Measurements from ENCODE around the gene SLC16A7. TPM values are rescaled to one million over a fixed set of nuclear protein-coding genes. Genes with fewer than 3 reads are reported as not detected.

Gene SLC16A7
- total RNA-seq, 2 experiments from 2014 or later: 30.7 to 34.1 TPM

DNA sequence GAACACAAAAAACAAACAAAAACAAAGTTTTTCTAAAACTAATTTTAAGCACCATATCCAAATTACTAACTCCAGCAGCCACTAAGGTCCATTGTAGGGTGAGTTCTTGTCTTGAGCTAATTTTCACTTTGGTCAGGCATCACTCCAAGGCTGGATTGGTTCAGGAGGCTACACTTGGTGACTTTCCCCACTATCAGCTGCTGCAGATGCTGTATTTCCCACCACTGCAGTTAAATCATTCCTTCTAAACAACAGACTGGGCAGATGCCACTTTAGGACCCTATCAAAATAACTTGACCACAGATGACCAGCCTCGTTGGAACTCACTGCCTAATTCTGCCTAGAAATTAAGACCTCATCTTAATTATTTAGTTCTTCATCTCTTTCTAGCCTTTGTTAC, 140.5 kb downstream of the SLC16A7 start:
- H3K9me2 ChIP-seq (ENCODE audit: insufficient read depth, low read length): no peaks in the 10 kb centered on the region
- H3K4me3 ChIP-seq (ENCODE audit: low read depth, low read length, poor library complexity, severe bottlenecking): no peak overlapping the region
- DNase-seq (ENCODE audit: low spot score): no peak
- no peaks in the 10 kb centered on the region for H4K20me1 ChIP-seq (ENCODE audit: insufficient read depth, low read length)
- H3K9me3 ChIP-seq (ENCODE audit: low read length): no peaks in the 10 kb centered on the region
- no peak overlapping the region for H3K4me2 ChIP-seq (ENCODE audit: low read length)
- H2AFZ ChIP-seq (ENCODE audit: low read length): no peak overlapping the region
- POLR2A ChIA-PET: no interaction called here
- BruUV-seq (replicated peaks): no TSS peak
- TF ChIP-seq, protein P1, sequence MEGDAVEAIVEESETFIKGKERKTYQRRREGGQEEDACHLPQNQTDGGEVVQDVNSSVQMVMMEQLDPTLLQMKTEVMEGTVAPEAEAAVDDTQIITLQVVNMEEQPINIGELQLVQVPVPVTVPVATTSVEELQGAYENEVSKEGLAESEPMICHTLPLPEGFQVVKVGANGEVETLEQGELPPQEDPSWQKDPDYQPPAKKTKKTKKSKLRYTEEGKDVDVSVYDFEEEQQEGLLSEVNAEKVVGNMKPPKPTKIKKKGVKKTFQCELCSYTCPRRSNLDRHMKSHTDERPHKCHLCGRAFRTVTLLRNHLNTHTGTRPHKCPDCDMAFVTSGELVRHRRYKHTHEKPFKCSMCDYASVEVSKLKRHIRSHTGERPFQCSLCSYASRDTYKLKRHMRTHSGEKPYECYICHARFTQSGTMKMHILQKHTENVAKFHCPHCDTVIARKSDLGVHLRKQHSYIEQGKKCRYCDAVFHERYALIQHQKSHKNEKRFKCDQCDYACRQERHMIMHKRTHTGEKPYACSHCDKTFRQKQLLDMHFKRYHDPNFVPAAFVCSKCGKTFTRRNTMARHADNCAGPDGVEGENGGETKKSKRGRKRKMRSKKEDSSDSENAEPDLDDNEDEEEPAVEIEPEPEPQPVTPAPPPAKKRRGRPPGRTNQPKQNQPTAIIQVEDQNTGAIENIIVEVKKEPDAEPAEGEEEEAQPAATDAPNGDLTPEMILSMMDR (conservative IDR thresholded peaks at IDR 0.05; ENCODE audit: low read length): no peak
- TF ChIP-seq EZH2phosphoT487 (IDR thresholded peaks at IDR 0.05; ENCODE audit: borderline replicate concordance, low read depth, low read length): no peak
- CTCF ChIA-PET (ENCODE audit: unreplicated experiment): no interaction called here
- no peak overlapping the region for H3K27ac ChIP-seq (ENCODE audit: low read depth, low read length, poor library complexity, severe bottlenecking)
- no peaks in the 10 kb centered on the region for H3K4me1 ChIP-seq (ENCODE audit: insufficient read depth, low read length, poor library complexity, severe bottlenecking)
- H3K79me2 ChIP-seq (ENCODE audit: insufficient read depth, low read depth, low read length): no peaks in the 10 kb centered on the region
- intact Hi-C loops (cut with micrococcal nuclease; ENCODE audit: unreplicated experiment): no loop called here
- peaks cover 11% of the 10 kb centered on the region; the same call in 1 of the 2 replicates for H3K36me3 ChIP-seq (ENCODE audit: insufficient read depth, low read length)

DNA sequence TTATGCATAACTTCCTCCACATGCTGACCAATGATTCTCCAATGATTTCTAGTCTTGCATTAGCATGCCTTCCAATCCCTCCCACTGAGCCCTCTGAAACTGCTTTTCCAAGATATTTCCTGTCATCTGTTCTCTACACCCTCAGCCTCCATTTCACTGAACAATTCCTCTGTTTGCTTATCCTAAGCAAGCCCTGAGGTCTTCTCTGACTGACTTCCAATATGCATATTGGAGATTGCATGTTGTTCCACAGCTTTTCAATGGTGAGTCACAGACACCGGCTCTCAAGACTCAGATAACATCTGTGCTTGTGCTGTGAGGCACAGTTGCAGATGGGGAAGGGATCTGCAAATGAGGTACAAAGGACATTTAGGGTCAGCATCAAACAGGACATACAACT, 141.0 kb downstream of the SLC16A7 start:
- Histone ChIP-seq H3K79me2 (ENCODE audit: insufficient read depth, low read depth, low read length) (no peaks in the 10 kb centered on the region), H3K9me3 (ENCODE audit: low read length) (no peaks in the 10 kb centered on the region), H3K4me2 (ENCODE audit: low read length) (no peak overlapping the region), H3K27ac (ENCODE audit: low read depth, low read length, poor library complexity, severe bottlenecking) (no peak overlapping the region), H3K4me1 (ENCODE audit: insufficient read depth, low read length, poor library complexity, severe bottlenecking) (no peaks in the 10 kb centered on the region), H3K36me3 (ENCODE audit: insufficient read depth, low read length) (peaks cover 11% of the 10 kb centered on the region; the same call in 1 of the 2 replicates), H3K4me3 (ENCODE audit: low read depth, low read length, poor library complexity, severe bottlenecking) (no peak overlapping the region), H4K20me1 (ENCODE audit: insufficient read depth, low read length) (no peaks in the 10 kb centered on the region), H3K9me2 (ENCODE audit: insufficient read depth, low read length) (no peaks in the 10 kb centered on the region), H2AFZ (ENCODE audit: low read length) (no peak overlapping the region)
- DNase-seq (ENCODE audit: low spot score): no peak
- no peak for TF ChIP-seq EZH2phosphoT487 (IDR thresholded peaks at IDR 0.05; ENCODE audit: borderline replicate concordance, low read depth, low read length)
- TF ChIP-seq, protein P1 (conservative IDR thresholded peaks at IDR 0.05; ENCODE audit: low read length): no peak
- POLR2A ChIA-PET: no interaction called here
- CTCF ChIA-PET (ENCODE audit: unreplicated experiment): no interaction called here
- intact Hi-C loops (cut with micrococcal nuclease; ENCODE audit: unreplicated experiment): no loop called here
- BruUV-seq (replicated peaks): no TSS peak

DNA sequence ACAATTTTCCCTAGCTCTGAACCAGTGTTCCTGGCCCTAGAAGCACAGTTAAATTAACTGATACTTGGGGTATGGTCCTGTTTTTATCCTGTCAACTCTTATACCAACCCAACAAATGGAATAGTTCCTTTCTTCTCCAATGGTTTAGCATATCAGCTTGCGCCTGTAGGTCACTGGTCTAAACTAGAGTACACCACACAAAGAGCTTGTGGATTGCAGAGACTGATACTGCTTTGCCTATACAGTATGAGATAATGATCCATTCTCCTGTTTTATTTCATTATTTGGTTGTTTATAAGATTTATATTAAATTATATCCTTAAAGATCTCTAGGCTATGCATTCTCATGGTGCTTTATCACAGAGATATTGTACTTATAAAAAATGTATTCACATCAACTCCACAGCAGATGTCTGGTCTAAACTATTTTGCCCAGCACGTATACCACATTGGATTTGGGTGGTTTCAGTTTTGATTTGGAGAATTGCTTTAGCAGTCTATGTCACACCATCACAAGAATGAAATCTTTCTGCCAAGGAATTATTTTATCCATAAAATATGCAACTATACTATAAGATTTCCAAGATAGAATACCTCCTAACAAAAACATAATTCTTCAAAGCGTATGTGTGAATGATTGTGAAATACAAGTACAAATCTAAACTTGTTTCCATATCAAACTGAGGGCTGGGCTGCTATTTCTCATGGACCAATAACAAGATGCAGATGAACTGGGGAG, 142.1 kb downstream of the SLC16A7 start:
- no peaks in the 10 kb centered on the region for H3K9me2 ChIP-seq (ENCODE audit: insufficient read depth, low read length)
- H3K4me1 ChIP-seq (ENCODE audit: insufficient read depth, low read length, poor library complexity, severe bottlenecking): no peaks in the 10 kb centered on the region
- no peaks in the 10 kb centered on the region for H3K79me2 ChIP-seq (ENCODE audit: insufficient read depth, low read depth, low read length)
- DNase-seq (ENCODE audit: low spot score): no peak
- no peak overlapping the region for H3K27ac ChIP-seq (ENCODE audit: low read depth, low read length, poor library complexity, severe bottlenecking)
- TF ChIP-seq, protein P1 (conservative IDR thresholded peaks at IDR 0.05; ENCODE audit: low read length): no peak
- no peak for TF ChIP-seq EZH2phosphoT487 (IDR thresholded peaks at IDR 0.05; ENCODE audit: borderline replicate concordance, low read depth, low read length)
- no TSS peak for BruUV-seq (replicated peaks)
- ChIA-PET POLR2A (no interaction called here), CTCF (ENCODE audit: unreplicated experiment) (no interaction called here)
- H2AFZ ChIP-seq (ENCODE audit: low read length): no peak overlapping the region
- intact Hi-C loops (cut with micrococcal nuclease; ENCODE audit: unreplicated experiment): no loop called here
- no peak overlapping the region for H3K4me2 ChIP-seq (ENCODE audit: low read length)
- H4K20me1 ChIP-seq (ENCODE audit: insufficient read depth, low read length): no peaks in the 10 kb centered on the region
- peaks cover 6% of the 10 kb centered on the region; the same call in 1 of the 2 replicates for H3K36me3 ChIP-seq (ENCODE audit: insufficient read depth, low read length)
- H3K4me3 ChIP-seq (ENCODE audit: low read depth, low read length, poor library complexity, severe bottlenecking): no peak overlapping the region
- H3K9me3 ChIP-seq (ENCODE audit: low read length): no peaks in the 10 kb centered on the region

Measured in OCI-LY7 (cell line).